ENCODE measurements around the gene MAST1.
"Not testable (repeated sequence)": the region's sequence is repeated elsewhere in the genome, so short reads cannot be mapped to it uniquely, and the experiment has no call there.

GRCh38 chr19:12915860-12916259, 77.5 kb downstream of the MAST1 start:
- not testable (repeated sequence) for TF ChIP-seq CTCF, POLR2A, POLR2AphosphoS5 (IDR thresholded peaks at IDR 0.05)

Data from prostate gland (tissue), 2 donors.